A673 (cell line): ENCODE data around the gene UBE2E1.

Source experiments
- EZH2 ChIP-seq: fragments of 200-600 bp; sonication (generic); IDR thresholded peaks from 2 replicates; pipeline ENCODE4 v1.6.1; 2017; ENCODE audit warnings: borderline replicate concordance, low read depth, mild to moderate bottlenecking, mixed read lengths, antibody characterized with exemption, low read length; ENCODE audit not compliant: poor library complexity, severe bottlenecking
- TF ChIP-seq, protein P1 (sequence below): fragments of 300-800, 200-600 bp; sonication (generic); conservative IDR thresholded peaks from 2 replicates; pipeline ENCODE4 v1.5.1; 2017; ENCODE audit warnings: low read depth, mild to moderate bottlenecking, antibody characterized with exemption, low read length, moderate library complexity, mixed read lengths

DNA sequence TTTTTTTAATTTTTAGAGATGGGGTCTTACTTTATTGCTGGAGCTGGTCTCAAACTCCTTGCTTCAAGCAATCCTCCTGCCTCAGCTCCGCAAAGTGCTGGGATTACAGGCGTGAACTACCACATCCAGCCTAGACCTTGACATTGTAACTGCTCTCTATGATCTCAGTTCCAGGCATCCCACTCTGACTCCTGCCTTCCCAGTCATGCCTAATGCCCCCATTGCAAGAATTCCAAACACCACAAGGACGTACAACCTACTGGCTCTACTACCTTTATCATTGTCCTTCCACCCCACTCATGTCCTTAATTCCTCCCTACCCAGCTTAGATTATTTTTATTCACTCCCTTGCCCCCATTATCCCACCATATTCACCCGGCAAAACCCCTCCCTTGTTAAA lies 89.4 kb downstream of the UBE2E1 start:
- TF ChIP-seq, protein P1, sequence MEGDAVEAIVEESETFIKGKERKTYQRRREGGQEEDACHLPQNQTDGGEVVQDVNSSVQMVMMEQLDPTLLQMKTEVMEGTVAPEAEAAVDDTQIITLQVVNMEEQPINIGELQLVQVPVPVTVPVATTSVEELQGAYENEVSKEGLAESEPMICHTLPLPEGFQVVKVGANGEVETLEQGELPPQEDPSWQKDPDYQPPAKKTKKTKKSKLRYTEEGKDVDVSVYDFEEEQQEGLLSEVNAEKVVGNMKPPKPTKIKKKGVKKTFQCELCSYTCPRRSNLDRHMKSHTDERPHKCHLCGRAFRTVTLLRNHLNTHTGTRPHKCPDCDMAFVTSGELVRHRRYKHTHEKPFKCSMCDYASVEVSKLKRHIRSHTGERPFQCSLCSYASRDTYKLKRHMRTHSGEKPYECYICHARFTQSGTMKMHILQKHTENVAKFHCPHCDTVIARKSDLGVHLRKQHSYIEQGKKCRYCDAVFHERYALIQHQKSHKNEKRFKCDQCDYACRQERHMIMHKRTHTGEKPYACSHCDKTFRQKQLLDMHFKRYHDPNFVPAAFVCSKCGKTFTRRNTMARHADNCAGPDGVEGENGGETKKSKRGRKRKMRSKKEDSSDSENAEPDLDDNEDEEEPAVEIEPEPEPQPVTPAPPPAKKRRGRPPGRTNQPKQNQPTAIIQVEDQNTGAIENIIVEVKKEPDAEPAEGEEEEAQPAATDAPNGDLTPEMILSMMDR, result no peak
- TF ChIP-seq EZH2, result no peak
